SK-N-SH (cell line): ENCODE results near the gene SHROOM2.

Experiments used
- CHD2 ChIP-seq: fragments of 150-350 bp; IDR thresholded peaks from 2 replicates; pipeline ENCODE4 v1.6.1; 2018; ENCODE audit warnings: low read length; ENCODE audit not compliant: partially characterized antibody
- CTCF ChIP-seq: fragments of 200-600 bp; sonication (generic); IDR thresholded peaks from 2 replicates; pipeline ENCODE4 v1.6.1; 2017; ENCODE audit warnings: antibody characterized with exemption, mild to moderate bottlenecking, moderate library complexity
- ELF1 ChIP-seq: IDR thresholded peaks from 2 replicates; pipeline ENCODE4 v1.4.0; 2012
- FOXM1 ChIP-seq: IDR thresholded peaks from 2 replicates; pipeline ENCODE4 v1.4.0; 2012; ENCODE audit warnings: low read depth, mild to moderate bottlenecking
- POLR2AphosphoS5 ChIP-seq: IDR thresholded peaks from 2 replicates; pipeline ENCODE4 v1.6.1; 2012; ENCODE audit warnings: low read depth, low read length
- RAD21 ChIP-seq: IDR thresholded peaks from 2 replicates; pipeline ENCODE4 v1.6.1; 2012; ENCODE audit warnings: mild to moderate bottlenecking, low read length
- TAF1 ChIP-seq: IDR thresholded peaks from 2 replicates; pipeline ENCODE4 v1.6.1; 2012; ENCODE audit warnings: low read depth, mild to moderate bottlenecking, low read length, moderate library complexity, borderline replicate concordance

- TF ChIP-seq CHD2 (no peak), CTCF (no peak), RAD21 (no peak), TAF1 (no peak), FOXM1 (no peak), ELF1 (no peak), POLR2AphosphoS5 (no peak)
Measured at GRCh38 chrX:9911487-9911886, 125.3 kb downstream of the SHROOM2 start.
